Measurements from ENCODE around the gene ANKS6.
A peak's percentile ranks its signal among the peaks of the same experiment; 100 is the strongest.

The ANKS6 gene

GRCh38 chr9:98815391-98815951 is 19.1 kb upstream of the ANKS6 start:
- no peaks in the 10 kb centered on the region for H4K20me1 ChIP-seq (ENCODE audit: insufficient read depth, low read length, poor library complexity, severe bottlenecking)
- H3K9ac ChIP-seq (ENCODE audit: low read depth, low read length, poor library complexity, severe bottlenecking), result no peak overlapping the region
- H3K4me3 ChIP-seq (ENCODE audit: low read length, poor library complexity, severe bottlenecking), result no peak overlapping the region
- H3K9me3 ChIP-seq (ENCODE audit: insufficient read depth, low read depth, low read length), result no peaks in the 10 kb centered on the region
- no peaks in the 10 kb centered on the region for H3K27me3 ChIP-seq (ENCODE audit: insufficient read depth, low read length, poor library complexity, severe bottlenecking)
- H3F3A ChIP-seq (ENCODE audit: low read depth), result no peaks in the 10 kb centered on the region
- no peaks in the 10 kb centered on the region for H3K9me2 ChIP-seq (replicated peaks; ENCODE audit: low read depth, low read length)
- no peak overlapping the region for H3K4me2 ChIP-seq (ENCODE audit: low read depth, low read length, poor library complexity, severe bottlenecking)
- H2AFZ ChIP-seq (ENCODE audit: low read length), result no peak overlapping the region
- no peaks in the 10 kb centered on the region for H3K36me3 ChIP-seq (ENCODE audit: insufficient read depth, low read length)
- peaks cover 9% of the 10 kb centered on the region for H3K4me1 ChIP-seq (ENCODE audit: insufficient read depth, low read length, poor library complexity, severe bottlenecking)
- H3K79me2 ChIP-seq (ENCODE audit: insufficient read depth, low read length), result no peaks in the 10 kb centered on the region
- TF ChIP-seq EZH2phosphoT487 (IDR thresholded peaks at IDR 0.05; ENCODE audit: borderline replicate concordance), result no peak
- TF ChIP-seq, protein P1, sequence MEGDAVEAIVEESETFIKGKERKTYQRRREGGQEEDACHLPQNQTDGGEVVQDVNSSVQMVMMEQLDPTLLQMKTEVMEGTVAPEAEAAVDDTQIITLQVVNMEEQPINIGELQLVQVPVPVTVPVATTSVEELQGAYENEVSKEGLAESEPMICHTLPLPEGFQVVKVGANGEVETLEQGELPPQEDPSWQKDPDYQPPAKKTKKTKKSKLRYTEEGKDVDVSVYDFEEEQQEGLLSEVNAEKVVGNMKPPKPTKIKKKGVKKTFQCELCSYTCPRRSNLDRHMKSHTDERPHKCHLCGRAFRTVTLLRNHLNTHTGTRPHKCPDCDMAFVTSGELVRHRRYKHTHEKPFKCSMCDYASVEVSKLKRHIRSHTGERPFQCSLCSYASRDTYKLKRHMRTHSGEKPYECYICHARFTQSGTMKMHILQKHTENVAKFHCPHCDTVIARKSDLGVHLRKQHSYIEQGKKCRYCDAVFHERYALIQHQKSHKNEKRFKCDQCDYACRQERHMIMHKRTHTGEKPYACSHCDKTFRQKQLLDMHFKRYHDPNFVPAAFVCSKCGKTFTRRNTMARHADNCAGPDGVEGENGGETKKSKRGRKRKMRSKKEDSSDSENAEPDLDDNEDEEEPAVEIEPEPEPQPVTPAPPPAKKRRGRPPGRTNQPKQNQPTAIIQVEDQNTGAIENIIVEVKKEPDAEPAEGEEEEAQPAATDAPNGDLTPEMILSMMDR (conservative IDR thresholded peaks at IDR 0.05; ENCODE audit: low read length), result no peak

DNA sequence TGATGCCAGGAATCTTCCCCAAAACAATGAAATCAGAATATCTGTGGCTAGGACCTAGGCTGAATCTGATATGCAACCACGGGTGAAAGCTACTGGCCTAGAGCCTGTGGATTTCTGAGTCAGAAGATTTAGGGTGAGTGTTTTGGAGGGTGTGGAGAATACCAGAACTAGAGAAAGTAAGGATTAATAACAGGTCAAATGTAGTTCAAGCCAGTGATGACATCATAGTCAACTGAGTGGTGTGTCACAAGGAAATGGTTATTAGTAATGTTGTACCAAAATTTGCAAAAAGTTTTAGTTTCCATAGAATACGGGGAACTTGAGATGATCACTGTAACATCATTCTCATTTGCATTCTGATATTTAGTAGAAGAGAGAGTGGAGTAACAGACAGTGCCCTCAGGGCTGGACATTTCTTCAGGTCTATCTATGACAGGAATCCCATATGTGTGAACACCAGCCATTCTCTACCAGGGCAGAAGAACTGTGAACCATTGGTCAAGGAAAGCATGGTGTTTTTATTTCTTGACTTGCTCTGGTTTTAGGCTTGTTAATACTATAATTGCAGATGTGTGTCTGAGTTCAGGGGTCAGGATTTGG is 14.8 kb upstream of the ANKS6 start:
- Histone ChIP-seq H3K79me2 (ENCODE audit: insufficient read depth, low read length) (no peaks in the 10 kb centered on the region), H3K4me1 (ENCODE audit: insufficient read depth, low read length, poor library complexity, severe bottlenecking) (peaks cover 34% of the 10 kb centered on the region), H3K9me3 (ENCODE audit: insufficient read depth, low read depth, low read length) (no peaks in the 10 kb centered on the region), H3F3A (ENCODE audit: low read depth) (0 out of 2 replicates have a peak, but pooled peaks cover 3% of the 10 kb centered on the region), H3K9me2 (replicated peaks; ENCODE audit: low read depth, low read length) (no peaks in the 10 kb centered on the region), H3K36me3 (ENCODE audit: insufficient read depth, low read length) (no peaks in the 10 kb centered on the region), H3K4me3 (ENCODE audit: low read length, poor library complexity, severe bottlenecking) (no peak overlapping the region), H2AFZ (ENCODE audit: low read length) (no peak overlapping the region), H3K9ac (ENCODE audit: low read depth, low read length, poor library complexity, severe bottlenecking) (no peak overlapping the region), H3K27me3 (ENCODE audit: insufficient read depth, low read length, poor library complexity, severe bottlenecking) (no peaks in the 10 kb centered on the region), H4K20me1 (ENCODE audit: insufficient read depth, low read length, poor library complexity, severe bottlenecking) (no peaks in the 10 kb centered on the region), H3K4me2 (ENCODE audit: low read depth, low read length, poor library complexity, severe bottlenecking) (no peak overlapping the region)
- TF ChIP-seq, protein P1 (conservative IDR thresholded peaks at IDR 0.05; ENCODE audit: low read length), result no peak
- TF ChIP-seq EZH2phosphoT487 (IDR thresholded peaks at IDR 0.05; ENCODE audit: borderline replicate concordance), result no peak

GRCh38 chr9:98810102-98810842 is 13.9 kb upstream of the ANKS6 start:
- H3K9ac ChIP-seq (ENCODE audit: low read depth, low read length, poor library complexity, severe bottlenecking), result no peak overlapping the region
- no peak overlapping the region for H3K4me3 ChIP-seq (ENCODE audit: low read length, poor library complexity, severe bottlenecking)
- 0 out of 2 replicates have a peak, but pooled peaks cover 3% of the 10 kb centered on the region for H3F3A ChIP-seq (ENCODE audit: low read depth)

More at GRCh38 chr9:98810102-98810842, 13.9 kb upstream of the ANKS6 start:
- Histone ChIP-seq H3K36me3 (ENCODE audit: insufficient read depth, low read length) (no peaks in the 10 kb centered on the region), H2AFZ (ENCODE audit: low read length) (no peak overlapping the region), H3K4me2 (ENCODE audit: low read depth, low read length, poor library complexity, severe bottlenecking) (peak overlapping the region; percentile 81), H3K27me3 (ENCODE audit: insufficient read depth, low read length, poor library complexity, severe bottlenecking) (no peaks in the 10 kb centered on the region), H3K4me1 (ENCODE audit: insufficient read depth, low read length, poor library complexity, severe bottlenecking) (peaks cover 34% of the 10 kb centered on the region), H3K79me2 (ENCODE audit: insufficient read depth, low read length) (no peaks in the 10 kb centered on the region), H4K20me1 (ENCODE audit: insufficient read depth, low read length, poor library complexity, severe bottlenecking) (no peaks in the 10 kb centered on the region), H3K9me3 (ENCODE audit: insufficient read depth, low read depth, low read length) (no peaks in the 10 kb centered on the region), H3K9me2 (replicated peaks; ENCODE audit: low read depth, low read length) (no peaks in the 10 kb centered on the region)
- TF ChIP-seq EZH2phosphoT487 (IDR thresholded peaks at IDR 0.05; ENCODE audit: borderline replicate concordance), result no peak
- TF ChIP-seq, protein P1 (conservative IDR thresholded peaks at IDR 0.05; ENCODE audit: low read length), result no peak

All from Loucy (cell line).